ENCODE results near the gene ORC3. TPM values are rescaled to one million over a fixed set of nuclear protein-coding genes. Genes with fewer than 3 reads are reported as not detected.

ORC3 gene
- total and polyA plus RNA-seq, 2 donors (not counting 1 experiment from before 2014, with no cell fraction given): 16.1 to 31.2 TPM

DNA sequence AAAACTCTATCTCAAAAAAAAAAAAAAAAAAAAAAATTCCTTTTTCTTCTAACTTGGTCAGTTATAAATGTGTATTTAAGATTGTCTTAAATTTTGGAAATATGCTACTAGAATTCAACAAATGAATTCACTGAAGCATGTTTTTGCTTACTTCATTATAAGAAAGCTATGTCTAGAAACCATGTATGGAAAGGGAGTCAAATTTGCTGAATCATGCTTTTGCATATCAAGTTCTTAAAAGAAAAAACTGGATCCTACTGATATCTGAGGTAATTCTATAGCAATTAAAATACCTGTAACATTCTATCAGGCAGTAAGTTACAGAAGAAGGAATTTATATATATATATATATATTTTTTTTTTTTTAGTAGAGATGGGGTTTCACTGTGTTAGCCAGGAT lies 84.4 kb downstream of the ORC3 start:
- peaks cover 5 to 6% of the 10 kb centered on the region in 2 donors for H3K4me1 ChIP-seq (ENCODE audit: control insufficient read depth in 2 of 2, insufficient read depth in 2 of 2, low read length in 2 of 2)
- TF ChIP-seq, protein P1, sequence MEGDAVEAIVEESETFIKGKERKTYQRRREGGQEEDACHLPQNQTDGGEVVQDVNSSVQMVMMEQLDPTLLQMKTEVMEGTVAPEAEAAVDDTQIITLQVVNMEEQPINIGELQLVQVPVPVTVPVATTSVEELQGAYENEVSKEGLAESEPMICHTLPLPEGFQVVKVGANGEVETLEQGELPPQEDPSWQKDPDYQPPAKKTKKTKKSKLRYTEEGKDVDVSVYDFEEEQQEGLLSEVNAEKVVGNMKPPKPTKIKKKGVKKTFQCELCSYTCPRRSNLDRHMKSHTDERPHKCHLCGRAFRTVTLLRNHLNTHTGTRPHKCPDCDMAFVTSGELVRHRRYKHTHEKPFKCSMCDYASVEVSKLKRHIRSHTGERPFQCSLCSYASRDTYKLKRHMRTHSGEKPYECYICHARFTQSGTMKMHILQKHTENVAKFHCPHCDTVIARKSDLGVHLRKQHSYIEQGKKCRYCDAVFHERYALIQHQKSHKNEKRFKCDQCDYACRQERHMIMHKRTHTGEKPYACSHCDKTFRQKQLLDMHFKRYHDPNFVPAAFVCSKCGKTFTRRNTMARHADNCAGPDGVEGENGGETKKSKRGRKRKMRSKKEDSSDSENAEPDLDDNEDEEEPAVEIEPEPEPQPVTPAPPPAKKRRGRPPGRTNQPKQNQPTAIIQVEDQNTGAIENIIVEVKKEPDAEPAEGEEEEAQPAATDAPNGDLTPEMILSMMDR (IDR thresholded peaks at IDR 0.05): no peak
- TF ChIP-seq EZH2 (IDR thresholded peaks at IDR 0.05; ENCODE audit: borderline replicate concordance, insufficient read depth, low read depth, low read length, poor library complexity, severe bottlenecking): no peak
- H3K79me2 ChIP-seq (ENCODE audit: control insufficient read depth, insufficient read depth, low read length): peaks cover 3% of the 10 kb centered on the region
- H3K4me1 Mint-ChIP-seq: peaks cover 12% of the 10 kb centered on the region
- no peaks in the 10 kb centered on the region for H3K9me3 ChIP-seq (ENCODE audit: control extremely low read depth in 1 of 3, control insufficient read depth in 2 of 3, insufficient read depth in 1 of 3, low read length in 2 of 3)
- peaks cover 3% of the 10 kb centered on the region for H4K20me1 ChIP-seq (ENCODE audit: control insufficient read depth, insufficient read depth, low read length, poor library complexity, severe bottlenecking)
- ATAC-seq (ENCODE audit: low read depth) (no peak), DNase-seq (no peak)
- no peak overlapping the region for H3K27ac ChIP-seq (ENCODE audit: low read length in 2 of 2)
- H3K27me3 ChIP-seq (replicated peaks in 1 of 4; ENCODE audit: control extremely low read depth in 1 of 4, control insufficient read depth in 3 of 4, insufficient read depth in 4 of 4, low read length in 3 of 4): no peaks in the 10 kb centered on the region
- CTCF ChIA-PET: interaction anchor here (1.6 kb wide), 1 partner anchor 563 kb away, joined by 4 read pairs; no protein-coding TSS in a partner anchor
- intact Hi-C loops (cut with micrococcal nuclease): no loop called here
- POLR2A ChIA-PET: interaction anchor here (0.6 to 0.7 kb wide), 2 partner anchors 21 to 232 kb away, joined by 4 to 7 read pairs; no protein-coding TSS in a partner anchor
- no peak overlapping the region for H3K4me3 Mint-ChIP-seq
- no peaks in the 10 kb centered on the region for H3K9me3 Mint-ChIP-seq (ENCODE audit: insufficient read depth)
- H3K36me3 ChIP-seq (replicated peaks in 1 of 2; ENCODE audit: control extremely low read depth in 1 of 2, control insufficient read depth in 1 of 2, extremely low read depth in 1 of 2, insufficient read depth in 2 of 2, low read length in 1 of 2): peaks cover 12 to 45% of the 10 kb centered on the region in 2 experiments
- H3K27ac Mint-ChIP-seq: no peak overlapping the region
- H3K9ac ChIP-seq (ENCODE audit: low read length): no peak overlapping the region
- H3K27me3 Mint-ChIP-seq: no peaks in the 10 kb centered on the region
- H3K4me3 ChIP-seq (ENCODE audit: control extremely low read depth in 1 of 5, extremely low read depth in 1 of 5, insufficient read depth in 1 of 5, low read depth in 2 of 5, low read length in 4 of 5): no peak overlapping the region
- H3K4me2 ChIP-seq (replicated peaks; ENCODE audit: low read depth, low read length, poor library complexity, severe bottlenecking): no peak overlapping the region
- H2AFZ ChIP-seq (ENCODE audit: insufficient read depth, low read depth, low read length, poor library complexity, severe bottlenecking): no peak overlapping the region

- no peak overlapping the region for H3K4me3 Mint-ChIP-seq
- Histone ChIP-seq H3K4me2 (replicated peaks; ENCODE audit: low read depth, low read length, poor library complexity, severe bottlenecking) (no peak overlapping the region), H3K36me3 (replicated peaks in 1 of 2; ENCODE audit: control extremely low read depth in 1 of 2, control insufficient read depth in 1 of 2, extremely low read depth in 1 of 2, insufficient read depth in 2 of 2, low read length in 1 of 2) (peaks cover 12 to 50% of the 10 kb centered on the region in 2 experiments), H4K20me1 (ENCODE audit: control insufficient read depth, insufficient read depth, low read length, poor library complexity, severe bottlenecking) (peaks cover 9% of the 10 kb centered on the region), H3K4me3 (ENCODE audit: control extremely low read depth in 1 of 5, extremely low read depth in 1 of 5, insufficient read depth in 1 of 5, low read depth in 2 of 5, low read length in 4 of 5) (no peak overlapping the region), H2AFZ (ENCODE audit: insufficient read depth, low read depth, low read length, poor library complexity, severe bottlenecking) (no peak overlapping the region), H3K9ac (ENCODE audit: low read length) (no peak overlapping the region), H3K4me1 (ENCODE audit: control insufficient read depth in 2 of 2, insufficient read depth in 2 of 2, low read length in 2 of 2) (peaks cover 5 to 6% of the 10 kb centered on the region in 2 donors), H3K79me2 (ENCODE audit: control insufficient read depth, insufficient read depth, low read length) (peaks cover 10% of the 10 kb centered on the region), H3K27me3 (replicated peaks in 1 of 4; ENCODE audit: control extremely low read depth in 1 of 4, control insufficient read depth in 3 of 4, insufficient read depth in 4 of 4, low read length in 3 of 4) (no peaks in the 10 kb centered on the region), H3K9me3 (ENCODE audit: control extremely low read depth in 1 of 3, control insufficient read depth in 2 of 3, insufficient read depth in 1 of 3, low read length in 2 of 3) (no peaks in the 10 kb centered on the region), H3K27ac (ENCODE audit: low read length in 2 of 2) (no peak overlapping the region)
- intact Hi-C loops (cut with micrococcal nuclease): no loop called here
- no CpG with 5 or more reads among the region's 4 CpGs for WGBS (ENCODE audit: insufficient coverage)
- no peak overlapping the region for H3K27ac Mint-ChIP-seq
- ChIA-PET POLR2A (no interaction called here), CTCF (no interaction called here)
- DNase-seq (no peak), ATAC-seq (ENCODE audit: low read depth) (no peak)
- TF ChIP-seq, protein P1 (IDR thresholded peaks at IDR 0.05): no peak
- no peak for TF ChIP-seq EZH2 (IDR thresholded peaks at IDR 0.05; ENCODE audit: borderline replicate concordance, insufficient read depth, low read depth, low read length, poor library complexity, severe bottlenecking)
- H3K9me3 Mint-ChIP-seq (ENCODE audit: insufficient read depth): no peaks in the 10 kb centered on the region
- no peaks in the 10 kb centered on the region for H3K27me3 Mint-ChIP-seq
- H3K4me1 Mint-ChIP-seq: peaks cover 16% of the 10 kb centered on the region
Observed at GRCh38 chr6:87675004-87675681, 85.2 kb downstream of the ORC3 start.
